ENCODE data around the gene RHAG. TPM values are rescaled to one million over a fixed set of nuclear protein-coding genes. Genes with fewer than 3 reads are reported as not detected.

RHAG gene
- total RNA-seq (2022; extraction: Qiagen RNA extraction; ENCODE audit: low read depth), result 0.11 TPM in 1 of 5 replicates, not detected in the others

DNA sequence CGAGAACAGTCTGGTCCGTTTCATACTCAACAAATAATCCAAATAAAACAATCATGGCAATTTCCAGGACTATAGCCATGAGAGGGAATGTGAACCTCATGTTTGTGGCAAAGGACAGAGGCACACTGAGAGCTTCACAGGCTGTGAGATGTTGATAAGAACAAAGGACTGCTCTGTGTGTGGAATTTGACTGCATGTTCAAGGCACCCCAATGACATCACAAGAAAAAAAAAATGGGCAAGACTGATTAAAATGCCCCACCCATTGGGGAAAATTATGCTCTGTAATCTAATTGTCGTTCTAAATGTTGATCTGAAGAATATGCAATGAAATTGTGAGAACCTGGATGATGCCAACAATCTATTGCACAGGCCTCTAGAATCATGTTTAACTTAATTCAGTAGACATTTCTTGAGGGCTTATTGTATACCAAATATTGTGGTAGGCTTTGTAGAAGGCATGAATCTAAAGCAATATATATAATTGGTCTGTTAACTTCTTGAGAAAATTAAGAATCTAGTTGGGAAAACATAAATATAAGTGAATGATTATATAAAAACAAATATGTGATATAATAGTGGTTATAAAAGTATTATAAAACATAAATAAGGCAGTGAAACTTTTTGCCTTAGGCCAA lies at the start of gene RHAG:
Gene RHAG, minus strand, starts transcription at position 127 of the 637 bp plus-strand sequence. Its CDS starts 27 bp downstream, at position 100.

Other genes with a start within 250 kb of the RHAG start
- gene MMUT, start 173.6 kb downstream of the RHAG start, total RNA-seq (2022; extraction: Qiagen RNA extraction; ENCODE audit: low read depth), result 4.6 to 6.5 TPM (median 6.0 TPM) in 5 replicates
- 3.7 to 9.8 TPM (median 6.3 TPM) in 5 replicates for gene CENPQ, start 173.5 kb downstream of the RHAG start, total RNA-seq (2022; extraction: Qiagen RNA extraction; ENCODE audit: low read depth)
- not detected in 5 replicates for gene GLYATL3, start 136.9 kb downstream of the RHAG start, total RNA-seq (2022; extraction: Qiagen RNA extraction; ENCODE audit: low read depth)
- gene C6orf141, start 86.2 kb downstream of the RHAG start, total RNA-seq (2022; extraction: Qiagen RNA extraction; ENCODE audit: low read depth), result 12.6 to 16.6 TPM (median 14.4 TPM) in 5 replicates
- gene CRISP2, start 76.7 kb upstream of the RHAG start, total RNA-seq (2022; extraction: Qiagen RNA extraction; ENCODE audit: low read depth), result not detected in 5 replicates
- not detected in 5 replicates for gene CRISP3, start 107.5 kb upstream of the RHAG start, total RNA-seq (2022; extraction: Qiagen RNA extraction; ENCODE audit: low read depth)
- gene PGK2, start 150.4 kb upstream of the RHAG start, total RNA-seq (2022; extraction: Qiagen RNA extraction; ENCODE audit: low read depth), result not detected in 5 replicates
- not detected in 5 replicates for gene CRISP1, start 229.7 kb upstream of the RHAG start, total RNA-seq (2022; extraction: Qiagen RNA extraction; ENCODE audit: low read depth)

All from A549 treated with ZK216348 at 1 μM for 4 hours (cell line).